GM10266 (cell line): ENCODE results near the gene DSCAM.

Experiments
- DNase-seq: peaks from one replicate; pipeline ENCODE4 v3.0.0; 2012; ENCODE audit errors: extremely low spot score
- CTCF ChIP-seq: IDR thresholded peaks from 2 replicates; pipeline ENCODE4 v1.5.1; 2012; ENCODE audit warnings: mild to moderate bottlenecking, low read depth; ENCODE audit not compliant: control insufficient read depth, insufficient read depth; ENCODE audit errors: missing control alignments

The DSCAM gene

GRCh38 chr21:40178726-40179125, 668.2 kb downstream of the DSCAM start:
- no peak for DNase-seq
- TF ChIP-seq CTCF, result no peak

GRCh38 chr21:40177979-40178378, 669.0 kb downstream of the DSCAM start:
- no peak for TF ChIP-seq CTCF
- no peak for DNase-seq

GRCh38 chr21:40176724-40177123, 670.2 kb downstream of the DSCAM start:
- no peak for DNase-seq
- TF ChIP-seq CTCF, result no peak

GRCh38 chr21:40173816-40174215, 673.1 kb downstream of the DSCAM start:
- TF ChIP-seq CTCF, result no peak
- no peak for DNase-seq

GRCh38 chr21:40169971-40170370, 677.0 kb downstream of the DSCAM start:
- no peak for TF ChIP-seq CTCF
- no peak for DNase-seq

GRCh38 chr21:40166291-40166843, 680.6 kb downstream of the DSCAM start:
- TF ChIP-seq CTCF, result no peak
- no peak for DNase-seq

- DNase-seq, result no peak
- TF ChIP-seq CTCF, result no peak
Observed at GRCh38 chr21:40165773-40166070, 681.2 kb downstream of the DSCAM start.
